ENCODE data around the gene ELK1.

ELK1 gene

DNA sequence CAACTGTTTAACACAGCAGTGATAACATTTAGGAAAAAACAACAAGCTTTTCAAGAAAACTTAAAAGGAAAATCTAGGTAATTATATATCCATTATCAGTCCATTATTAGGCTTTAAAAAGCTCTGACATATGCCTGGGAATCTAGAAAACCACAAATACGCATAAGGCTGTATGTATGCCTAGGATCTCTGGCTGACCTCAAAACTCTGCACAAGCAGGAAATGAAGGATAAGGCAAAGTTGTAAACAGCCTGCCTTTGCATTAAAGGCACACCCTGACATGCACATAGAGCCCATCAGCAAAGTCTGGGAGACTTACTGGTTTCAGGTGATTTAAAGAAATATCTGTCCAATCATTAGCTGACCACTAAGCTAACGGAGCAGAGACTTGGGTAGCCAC is 54.1 kb downstream of the ELK1 start:
- Histone ChIP-seq H3K27me3 (ENCODE audit: control insufficient read depth, insufficient read depth, low read length) (no peaks in the 10 kb centered on the region), H3K4me2 (ENCODE audit: low read length) (no peak overlapping the region), H2AFZ (no peak overlapping the region), H3K36me3 (ENCODE audit: control insufficient read depth, insufficient read depth, low read length) (no peaks in the 10 kb centered on the region), H3K4me1 (no peaks in the 10 kb centered on the region), H3K9me3 (ENCODE audit: control insufficient read depth, low read length) (no peaks in the 10 kb centered on the region), H3K4me3 (ENCODE audit: low read depth, low read length) (no peak overlapping the region), H3K9ac (no peak overlapping the region), H3K79me2 (no peaks in the 10 kb centered on the region), H3K27ac (no peak overlapping the region)
- TF ChIP-seq, protein P1, sequence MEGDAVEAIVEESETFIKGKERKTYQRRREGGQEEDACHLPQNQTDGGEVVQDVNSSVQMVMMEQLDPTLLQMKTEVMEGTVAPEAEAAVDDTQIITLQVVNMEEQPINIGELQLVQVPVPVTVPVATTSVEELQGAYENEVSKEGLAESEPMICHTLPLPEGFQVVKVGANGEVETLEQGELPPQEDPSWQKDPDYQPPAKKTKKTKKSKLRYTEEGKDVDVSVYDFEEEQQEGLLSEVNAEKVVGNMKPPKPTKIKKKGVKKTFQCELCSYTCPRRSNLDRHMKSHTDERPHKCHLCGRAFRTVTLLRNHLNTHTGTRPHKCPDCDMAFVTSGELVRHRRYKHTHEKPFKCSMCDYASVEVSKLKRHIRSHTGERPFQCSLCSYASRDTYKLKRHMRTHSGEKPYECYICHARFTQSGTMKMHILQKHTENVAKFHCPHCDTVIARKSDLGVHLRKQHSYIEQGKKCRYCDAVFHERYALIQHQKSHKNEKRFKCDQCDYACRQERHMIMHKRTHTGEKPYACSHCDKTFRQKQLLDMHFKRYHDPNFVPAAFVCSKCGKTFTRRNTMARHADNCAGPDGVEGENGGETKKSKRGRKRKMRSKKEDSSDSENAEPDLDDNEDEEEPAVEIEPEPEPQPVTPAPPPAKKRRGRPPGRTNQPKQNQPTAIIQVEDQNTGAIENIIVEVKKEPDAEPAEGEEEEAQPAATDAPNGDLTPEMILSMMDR (IDR thresholded peaks at IDR 0.05) = no peak

DNA sequence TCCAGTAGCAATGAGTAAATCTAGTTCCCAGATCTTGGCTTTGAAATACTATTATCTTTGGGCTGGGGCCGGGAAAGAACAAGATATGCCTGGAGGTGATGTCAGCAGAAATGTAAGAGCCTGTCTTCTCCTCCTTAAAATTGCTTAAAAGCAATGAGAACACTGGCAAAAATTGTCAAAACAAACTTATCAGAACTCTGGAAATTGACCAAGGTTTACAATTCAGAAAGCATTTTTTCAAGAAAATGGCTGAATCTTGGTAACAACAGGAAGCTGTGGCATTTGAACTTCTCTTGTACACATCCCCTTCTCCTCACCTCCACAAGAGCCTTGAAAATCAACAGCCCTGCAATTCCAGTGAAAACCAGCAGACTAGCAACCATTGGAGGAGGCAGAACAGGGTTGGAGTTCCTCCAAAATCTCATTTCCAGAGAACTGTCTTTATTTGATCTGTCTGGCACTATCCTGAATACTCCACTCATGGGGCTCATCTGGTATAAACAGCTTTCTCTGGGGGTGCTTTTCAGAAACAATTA is 54.6 kb downstream of the ELK1 start:
- Histone ChIP-seq H3K27ac (peak overlapping the region; percentile 39), H3K4me2 (ENCODE audit: low read length) (no peak overlapping the region), H3K27me3 (ENCODE audit: control insufficient read depth, insufficient read depth, low read length) (no peaks in the 10 kb centered on the region), H3K4me3 (ENCODE audit: low read depth, low read length) (no peak overlapping the region), H3K79me2 (no peaks in the 10 kb centered on the region), H3K4me1 (no peaks in the 10 kb centered on the region), H2AFZ (no peak overlapping the region), H3K9ac (no peak overlapping the region), H3K36me3 (ENCODE audit: control insufficient read depth, insufficient read depth, low read length) (no peaks in the 10 kb centered on the region), H3K9me3 (ENCODE audit: control insufficient read depth, low read length) (no peaks in the 10 kb centered on the region)
- TF ChIP-seq, protein P1 (IDR thresholded peaks at IDR 0.05) = no peak

GRCh38 chrX:47593522-47593921 is 56.8 kb downstream of the ELK1 start:
- H2AFZ ChIP-seq = no peak overlapping the region
- TF ChIP-seq, protein P1 (IDR thresholded peaks at IDR 0.05) = no peak
- H3K4me3 ChIP-seq (ENCODE audit: low read depth, low read length) = no peak overlapping the region
- H3K4me2 ChIP-seq (ENCODE audit: low read length) = no peak overlapping the region
- no peak overlapping the region for H3K27ac ChIP-seq
- H3K36me3 ChIP-seq (ENCODE audit: control insufficient read depth, insufficient read depth, low read length) = no peaks in the 10 kb centered on the region
- no peaks in the 10 kb centered on the region for H3K4me1 ChIP-seq
- H3K79me2 ChIP-seq = no peaks in the 10 kb centered on the region
- H3K9ac ChIP-seq = no peak overlapping the region
- no peaks in the 10 kb centered on the region for H3K9me3 ChIP-seq (ENCODE audit: control insufficient read depth, low read length)
- no peaks in the 10 kb centered on the region for H3K27me3 ChIP-seq (ENCODE audit: control insufficient read depth, insufficient read depth, low read length)

DNA sequence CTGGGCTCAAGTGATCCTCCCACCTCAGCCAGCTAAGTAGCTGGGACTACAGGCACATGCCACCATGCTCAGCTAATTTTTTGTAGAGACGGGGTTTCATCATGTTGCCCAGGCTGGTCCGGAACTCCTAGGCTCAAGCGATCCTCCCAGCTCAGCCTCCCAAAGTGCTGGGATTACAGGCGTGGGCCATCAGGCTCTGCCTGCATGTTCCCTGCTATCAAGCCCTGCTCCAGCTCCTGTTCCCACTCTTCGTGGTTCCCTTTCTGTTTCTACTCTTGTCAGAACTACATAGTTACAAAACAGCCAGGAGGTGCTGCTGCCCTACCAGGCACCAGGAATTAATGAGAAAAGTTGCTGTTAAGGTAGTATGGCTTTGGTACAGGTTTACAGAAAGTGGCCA is 59.4 kb downstream of the ELK1 start:
- Histone ChIP-seq H3K4me1 (no peaks in the 10 kb centered on the region), H2AFZ (no peak overlapping the region)
- TF ChIP-seq, protein P1 (IDR thresholded peaks at IDR 0.05) = no peak

More for the DNA sequence above, 59.4 kb downstream of the ELK1 start:
- Histone ChIP-seq H3K36me3 (ENCODE audit: control insufficient read depth, insufficient read depth, low read length) (no peaks in the 10 kb centered on the region), H3K9me3 (ENCODE audit: control insufficient read depth, low read length) (no peaks in the 10 kb centered on the region), H3K4me3 (ENCODE audit: low read depth, low read length) (no peak overlapping the region), H3K27ac (no peak overlapping the region), H3K4me2 (ENCODE audit: low read length) (no peak overlapping the region), H3K9ac (no peak overlapping the region), H3K79me2 (no peaks in the 10 kb centered on the region), H3K27me3 (ENCODE audit: control insufficient read depth, insufficient read depth, low read length) (no peaks in the 10 kb centered on the region)

All from parathyroid adenoma (tissue), 2 donors.